Activated CD8-positive, alpha-beta memory T cell treated with anti-CD3 and anti-CD28 coated beads, Interleukin-2, amount 10 ng/mL, durations not matched to agents 7 days and 5 days (primary cell): ENCODE measurements around the gene SLC20A1. TPM values are rescaled to one million over a fixed set of nuclear protein-coding genes. Genes with fewer than 3 reads are reported as not detected.

Source experiments
- ATAC-seq: fragments of 150-1000 bp; cut with Tn5 transposase; one replicate; pipeline ENCODE4 v1.10.0; 2021; ENCODE audit warnings: moderate library complexity
- CTCF ChIA-PET: fragments of 350-600 bp; sonication (Branson Sonifier 250); formaldehyde crosslinking; loops from one replicate; lab custom pipeline; 2021; ENCODE audit warnings: antibody characterized with exemption; lab: Charles Lee
- DNase-seq: peaks from one replicate; pipeline ENCODE4 v3.0.0-alpha.2; 2020
- H3K27ac Mint-ChIP-seq: one replicate; pipeline ENCODE4 v1.8.0; 2021; ENCODE audit warnings: mild to moderate bottlenecking, mixed read lengths
- H3K27me3 Mint-ChIP-seq: one replicate; pipeline ENCODE4 v1.8.0; 2021; ENCODE audit warnings: mixed read lengths
- H3K36me3 Mint-ChIP-seq: one replicate; pipeline ENCODE4 v1.8.0; 2021; ENCODE audit warnings: mild to moderate bottlenecking, mixed read lengths
- H3K4me1 Mint-ChIP-seq: one replicate; pipeline ENCODE4 v1.8.0; 2021; ENCODE audit warnings: mixed read lengths
- H3K4me3 Mint-ChIP-seq: one replicate; pipeline ENCODE4 v1.8.0; 2021; ENCODE audit warnings: mild to moderate bottlenecking, moderate library complexity, mixed read lengths
- H3K9me3 Mint-ChIP-seq: one replicate; pipeline ENCODE4 v1.8.0; 2022; ENCODE audit warnings: low read depth, mixed read lengths
- total RNA-seq, 2 experiments: library from RNA; stranded (reverse); gene quantifications; one replicate each; pipeline ENCODE4 v1.2.3, GENCODE V29; 2021

SLC20A1 gene
- total RNA-seq, 2 experiments from 2014 or later = 134 to 146 TPM

DNA sequence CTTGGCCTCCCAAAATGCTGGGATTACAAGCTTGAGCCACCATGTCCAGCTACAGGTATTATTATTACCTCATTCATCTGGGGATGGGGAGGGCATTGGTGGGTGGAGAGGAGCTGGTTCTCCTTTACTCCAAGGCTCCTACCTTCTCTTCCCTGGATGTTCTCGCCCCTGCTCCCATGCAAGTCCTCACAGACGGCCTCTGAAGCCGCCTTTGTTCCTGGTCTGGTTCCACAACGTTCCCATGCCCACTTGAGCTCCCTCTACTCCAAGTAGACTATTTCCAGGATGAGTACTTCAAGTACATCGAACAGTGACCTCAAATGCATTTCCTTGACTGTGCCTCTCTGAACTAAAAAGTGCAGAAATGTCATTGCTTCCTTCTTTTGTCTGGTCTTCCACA lies 3.2 kb upstream of the SLC20A1 start:
- ATAC-seq (no peak), DNase-seq (no peak)
- peaks cover 10% of the 10 kb centered on the region for H3K36me3 Mint-ChIP-seq
- no peak overlapping the region for H3K27ac Mint-ChIP-seq
- H3K4me3 Mint-ChIP-seq = no peak overlapping the region
- H3K27me3 Mint-ChIP-seq = no peaks in the 10 kb centered on the region
- H3K9me3 Mint-ChIP-seq = no peaks in the 10 kb centered on the region
- peaks cover 44% of the 10 kb centered on the region for H3K4me1 Mint-ChIP-seq
- CTCF ChIA-PET = interaction anchor here (0.8 to 1.9 kb wide), 6 partner anchors 10 to 85 kb away, joined by 3 to 10 read pairs (median 4); no protein-coding TSS in a partner anchor

DNA sequence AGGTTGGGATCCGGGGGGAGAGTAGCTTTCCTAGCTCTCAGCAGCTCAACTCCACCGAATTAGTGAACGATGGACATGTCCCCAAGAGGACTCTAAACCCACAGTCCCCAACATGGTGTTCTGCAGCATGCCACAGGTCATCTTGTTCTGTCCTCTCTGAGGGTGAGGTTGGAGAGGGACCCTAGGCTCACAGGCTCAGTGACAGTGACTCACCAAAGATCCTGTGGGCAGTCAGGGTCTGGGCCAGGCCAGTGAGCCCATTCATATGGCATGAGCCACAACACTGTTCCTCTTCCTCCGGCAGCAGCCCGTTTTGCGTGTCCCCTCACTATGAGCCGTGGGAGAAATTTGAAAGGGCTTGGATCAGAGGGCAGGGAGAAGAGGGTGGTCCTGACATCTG lies 2.8 kb upstream of the SLC20A1 start:
- peak; percentile 39 for DNase-seq
- Mint-ChIP-seq H3K4me3 (no peak overlapping the region), H3K36me3 (peaks cover 14% of the 10 kb centered on the region), H3K9me3 (no peaks in the 10 kb centered on the region), H3K27ac (no peak overlapping the region), H3K4me1 (peaks cover 48% of the 10 kb centered on the region), H3K27me3 (no peaks in the 10 kb centered on the region)
- CTCF ChIA-PET = interaction anchor here (0.8 to 1.9 kb wide), 6 partner anchors 11 to 84 kb away, joined by 3 to 10 read pairs (median 4); no protein-coding TSS in a partner anchor
- ATAC-seq = no peak

DNA sequence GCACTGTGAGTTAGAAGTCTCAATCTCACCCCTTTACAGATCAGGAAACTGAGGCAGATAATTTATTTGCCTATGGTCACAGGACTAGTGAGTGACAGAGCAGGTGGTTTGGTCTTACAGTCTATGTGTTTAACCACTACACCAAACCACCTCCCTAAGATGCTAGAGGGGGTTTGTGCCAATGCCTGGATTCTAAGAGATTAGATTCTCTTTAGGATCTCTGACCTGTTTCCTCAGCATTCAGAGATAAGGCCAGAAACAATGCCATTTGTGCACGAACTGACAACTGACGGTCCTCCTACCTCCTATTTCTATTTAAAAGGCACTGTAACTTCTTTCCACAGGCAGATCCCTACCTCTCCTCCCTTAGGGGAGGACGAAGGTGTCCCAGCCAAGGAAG lies 2.3 kb upstream of the SLC20A1 start:
- Mint-ChIP-seq H3K27ac (no peak overlapping the region), H3K9me3 (no peaks in the 10 kb centered on the region), H3K36me3 (peaks cover 20% of the 10 kb centered on the region), H3K4me1 (peaks cover 53% of the 10 kb centered on the region), H3K4me3 (no peak overlapping the region), H3K27me3 (no peaks in the 10 kb centered on the region)
- CTCF ChIA-PET = interaction anchor here (0.8 to 5.4 kb wide), 5 partner anchors 8 to 85 kb away, joined by 3 to 143 read pairs (median 9); no protein-coding TSS in a partner anchor
- ATAC-seq = no peak
- no peak for DNase-seq

DNA sequence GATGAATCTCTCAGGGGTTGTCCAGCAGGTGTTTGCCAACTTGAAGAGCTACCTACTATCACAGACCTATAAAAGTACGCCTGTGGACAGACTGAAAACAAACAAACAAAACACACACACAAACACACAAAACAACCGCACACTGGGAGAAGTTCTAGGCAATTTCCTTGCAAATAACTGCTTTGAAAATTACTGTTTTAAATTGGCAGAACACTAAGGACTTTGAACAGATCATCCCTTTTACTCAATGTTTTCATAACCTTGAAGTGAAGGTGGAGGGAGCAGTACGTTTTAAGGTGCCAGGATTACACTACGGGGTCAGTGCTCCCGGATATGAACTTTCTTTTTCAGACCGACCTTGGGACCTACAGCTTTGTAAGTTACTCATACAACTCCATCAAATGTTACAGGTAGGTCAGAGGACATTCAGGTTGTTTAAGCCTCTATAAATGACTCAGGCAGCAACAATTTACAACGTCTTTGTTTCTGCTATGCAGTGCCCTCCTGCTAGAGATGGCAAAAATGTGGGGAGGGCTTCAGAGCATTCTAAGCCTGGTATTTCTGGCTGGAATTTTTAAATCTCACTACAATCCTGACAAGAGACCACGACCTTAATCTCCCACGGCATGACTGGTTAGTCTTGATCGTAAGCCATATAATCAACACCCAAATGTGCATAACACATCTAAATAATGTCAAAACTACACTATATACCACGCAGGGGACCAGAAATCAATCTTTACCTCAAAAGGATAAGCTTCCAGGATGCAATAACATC lies 1.4 kb upstream of the SLC20A1 start:
- ATAC-seq (no peak), DNase-seq (no peak)
- Mint-ChIP-seq H3K27ac (peak overlapping the region; percentile 79), H3K9me3 (no peaks in the 10 kb centered on the region), H3K4me3 (peak overlapping the region; percentile 96), H3K27me3 (no peaks in the 10 kb centered on the region), H3K4me1 (peaks cover 62% of the 10 kb centered on the region), H3K36me3 (peaks cover 28% of the 10 kb centered on the region)
- CTCF ChIA-PET = interaction anchor here (0.9 to 5.4 kb wide), 9 partner anchors 9 to 84 kb away, joined by 3 to 143 read pairs (median 8); no protein-coding TSS in a partner anchor

DNA sequence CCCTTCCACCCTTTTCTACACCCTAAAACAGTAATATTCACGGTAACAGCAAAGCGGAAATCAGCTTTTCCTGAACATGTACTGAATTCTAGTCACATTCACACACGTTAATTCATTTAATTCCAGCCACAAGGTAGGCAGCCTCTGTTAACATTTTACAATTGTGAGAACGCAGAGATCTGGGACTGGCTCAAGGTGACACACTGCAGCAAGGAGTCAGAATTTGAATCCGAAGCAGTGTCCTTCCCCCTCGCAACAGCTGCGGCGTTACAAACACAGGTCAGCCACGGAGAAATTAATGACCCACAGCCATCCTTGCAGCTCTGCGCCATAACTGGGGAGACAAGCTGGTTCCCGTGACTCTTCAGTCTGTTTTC lies 818 bp upstream of the SLC20A1 start:
- CTCF ChIA-PET = interaction anchor here (0.8 to 5.4 kb wide), 12 partner anchors 10 to 297 kb away, joined by 3 to 143 read pairs (median 6); no protein-coding TSS in a partner anchor
- ATAC-seq = no peak
- H3K27ac Mint-ChIP-seq = peak overlapping the region; percentile 79
- peaks cover 65% of the 10 kb centered on the region for H3K4me1 Mint-ChIP-seq
- no peaks in the 10 kb centered on the region for H3K27me3 Mint-ChIP-seq
- H3K4me3 Mint-ChIP-seq = peak overlapping the region; percentile 96
- no peaks in the 10 kb centered on the region for H3K9me3 Mint-ChIP-seq
- peaks cover 34% of the 10 kb centered on the region for H3K36me3 Mint-ChIP-seq
- DNase-seq = no peak

DNA sequence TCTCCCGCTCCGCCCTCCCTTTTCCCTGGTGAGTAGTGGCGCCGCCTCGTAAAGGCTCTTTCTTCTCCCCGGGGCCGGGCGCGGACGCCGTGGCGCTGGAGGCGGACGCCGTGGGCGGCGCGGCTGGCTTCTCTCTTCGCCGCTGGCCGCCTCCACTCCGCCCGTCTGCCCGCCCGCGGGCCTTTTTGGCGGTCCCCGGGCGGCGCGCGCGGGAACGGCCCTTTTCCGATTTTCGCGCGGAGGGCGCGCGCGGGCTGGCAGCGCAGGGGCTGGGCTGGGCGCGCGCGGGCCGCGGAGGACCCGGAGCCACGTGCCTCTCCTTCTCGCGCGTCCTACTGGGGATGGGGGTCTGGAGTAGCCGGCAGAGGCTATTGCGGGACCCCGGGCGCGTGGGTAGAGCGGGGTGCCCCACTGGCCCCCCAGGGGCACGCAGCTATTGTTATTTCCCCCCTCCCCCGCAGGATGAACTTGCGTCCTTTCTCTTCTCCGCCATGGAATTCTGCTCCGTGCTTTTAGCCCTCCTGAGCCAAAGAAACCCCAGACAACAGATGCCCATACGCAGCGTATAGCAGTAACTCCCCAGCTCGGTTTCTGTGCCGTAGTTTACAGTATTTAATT lies 472 bp downstream of the SLC20A1 start:
- CTCF ChIA-PET = interaction anchor here (1.0 to 5.4 kb wide), 9 partner anchors 10 to 295 kb away, joined by 3 to 143 read pairs (median 7); no protein-coding TSS in a partner anchor
- H3K36me3 Mint-ChIP-seq = peaks cover 43% of the 10 kb centered on the region
- no peaks in the 10 kb centered on the region for H3K27me3 Mint-ChIP-seq
- H3K9me3 Mint-ChIP-seq = no peaks in the 10 kb centered on the region
- peaks cover 62% of the 10 kb centered on the region for H3K4me1 Mint-ChIP-seq
- peak overlapping the region; percentile 96 for H3K4me3 Mint-ChIP-seq
- H3K27ac Mint-ChIP-seq = peak overlapping the region; percentile 84
- DNase-seq = no peak
- ATAC-seq = peak; percentile 20

DNA sequence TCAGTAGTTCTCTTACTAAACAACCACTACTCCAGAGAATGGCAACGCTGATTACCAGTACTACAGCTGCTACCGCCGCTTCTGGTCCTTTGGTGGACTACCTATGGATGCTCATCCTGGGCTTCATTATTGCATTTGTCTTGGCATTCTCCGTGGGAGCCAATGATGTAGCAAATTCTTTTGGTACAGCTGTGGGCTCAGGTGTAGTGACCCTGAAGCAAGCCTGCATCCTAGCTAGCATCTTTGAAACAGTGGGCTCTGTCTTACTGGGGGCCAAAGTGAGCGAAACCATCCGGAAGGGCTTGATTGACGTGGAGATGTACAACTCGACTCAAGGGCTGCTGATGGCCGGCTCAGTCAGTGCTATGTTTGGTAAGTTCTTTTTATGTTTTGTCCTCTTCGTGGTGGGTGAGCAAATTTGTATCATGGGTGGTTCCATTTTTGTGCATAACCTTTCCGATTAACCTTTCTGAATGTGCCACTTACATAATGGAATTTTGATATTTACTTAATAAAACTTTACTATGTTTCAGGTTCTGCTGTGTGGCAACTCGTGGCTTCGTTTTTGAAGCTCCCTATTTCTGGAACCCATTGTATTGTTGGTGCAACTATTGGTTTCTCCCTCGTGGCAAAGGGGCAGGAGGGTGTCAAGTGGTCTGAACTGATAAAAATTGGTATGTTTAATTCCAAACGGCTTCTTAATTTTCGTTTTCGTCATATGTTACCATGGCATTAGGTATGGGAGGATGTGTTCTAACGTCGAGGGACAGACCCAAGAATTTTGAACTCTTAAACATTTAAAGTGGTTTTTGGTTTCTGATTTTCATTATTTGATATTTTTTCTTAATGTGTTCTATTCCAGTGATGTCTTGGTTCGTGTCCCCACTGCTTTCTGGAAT lies 1.3 kb downstream of the SLC20A1 start:
- peaks cover 64% of the 10 kb centered on the region for H3K4me1 Mint-ChIP-seq
- H3K4me3 Mint-ChIP-seq = peak overlapping the region; percentile 96
- H3K27me3 Mint-ChIP-seq = no peaks in the 10 kb centered on the region
- H3K36me3 Mint-ChIP-seq = peaks cover 51% of the 10 kb centered on the region
- CTCF ChIA-PET = interaction anchor here (0.8 to 5.4 kb wide), 12 partner anchors 9 to 295 kb away, joined by 3 to 143 read pairs (median 4); no protein-coding TSS in a partner anchor
- peak; percentile 43 for DNase-seq
- peak overlapping the region; percentile 84 for H3K27ac Mint-ChIP-seq
- no peaks in the 10 kb centered on the region for H3K9me3 Mint-ChIP-seq
- ATAC-seq = no peak

DNA sequence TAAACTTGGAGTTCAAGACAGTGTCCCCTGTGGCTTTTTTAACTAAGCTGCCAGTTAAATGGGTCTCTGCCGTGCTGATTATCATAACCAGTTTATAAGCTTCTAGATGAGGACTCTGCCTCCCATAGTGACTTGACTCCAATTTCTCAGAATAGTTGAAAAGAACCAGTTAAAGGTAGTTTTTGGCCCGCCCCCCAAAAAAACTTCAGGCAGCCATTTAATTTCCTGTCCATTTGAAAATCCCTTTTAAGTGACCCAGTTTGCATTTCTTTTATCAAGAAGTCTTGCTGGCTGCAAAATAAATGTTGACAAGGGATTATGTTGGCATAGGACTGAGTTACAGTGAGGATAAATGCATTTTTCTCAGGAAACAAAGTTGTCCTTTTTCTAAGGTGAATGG lies 2.3 kb downstream of the SLC20A1 start:
- H3K27me3 Mint-ChIP-seq = no peaks in the 10 kb centered on the region
- peak overlapping the region; percentile 96 for H3K4me3 Mint-ChIP-seq
- peaks cover 61% of the 10 kb centered on the region for H3K36me3 Mint-ChIP-seq
- H3K9me3 Mint-ChIP-seq = no peaks in the 10 kb centered on the region
- CTCF ChIA-PET = interaction anchor here (0.8 to 5.4 kb wide), 7 partner anchors 20 to 101 kb away, joined by 3 to 143 read pairs (median 4); no protein-coding TSS in a partner anchor
- peak overlapping the region; percentile 84 for H3K27ac Mint-ChIP-seq
- DNase-seq (no peak), ATAC-seq (no peak)
- peaks cover 68% of the 10 kb centered on the region for H3K4me1 Mint-ChIP-seq

DNA sequence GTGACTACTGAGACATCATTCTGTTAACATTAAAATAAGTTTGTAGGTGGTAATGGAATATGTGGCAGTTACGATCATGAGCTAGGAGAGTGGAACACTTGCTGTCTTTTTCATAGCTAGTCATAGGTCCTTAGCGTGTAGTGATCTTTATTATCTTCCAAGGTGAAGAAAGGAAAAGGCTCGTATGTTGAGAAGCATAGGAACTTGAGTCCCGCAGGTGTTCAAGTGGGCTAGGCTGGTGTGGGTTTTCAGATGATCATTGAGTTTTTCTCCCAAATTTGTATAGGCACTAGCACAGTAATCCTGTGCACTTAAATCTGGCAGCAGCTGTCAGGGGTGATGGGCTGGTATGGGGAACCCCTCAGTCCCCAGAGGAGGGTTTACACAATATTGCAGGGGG lies 10.9 kb downstream of the SLC20A1 start:
- no peak for ATAC-seq

DNA sequence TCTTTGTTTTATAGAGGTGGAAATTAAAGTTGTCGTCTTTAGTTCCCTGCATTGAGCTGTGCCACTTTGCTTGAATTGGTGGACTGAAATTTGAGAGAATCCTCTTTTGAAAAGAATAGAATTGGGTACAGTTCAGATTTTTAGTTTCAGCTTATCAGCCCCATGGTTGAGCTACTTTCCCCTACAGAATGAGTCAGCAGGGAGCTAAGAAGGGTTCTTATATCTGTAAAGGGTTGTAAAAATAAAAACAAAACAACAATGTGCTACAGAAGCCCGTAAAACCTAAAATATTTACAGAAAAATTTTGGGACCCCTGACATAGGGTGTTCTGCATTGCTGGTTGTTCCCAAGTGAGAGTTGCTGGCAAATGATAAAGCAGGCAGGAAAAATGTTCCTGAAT lies 12.6 kb downstream of the SLC20A1 start:
- no peak overlapping the region for H3K27ac Mint-ChIP-seq
- no peaks in the 10 kb centered on the region for H3K9me3 Mint-ChIP-seq
- ATAC-seq = no peak
- H3K36me3 Mint-ChIP-seq = peaks cover 69% of the 10 kb centered on the region
- no peak overlapping the region for H3K4me3 Mint-ChIP-seq
- CTCF ChIA-PET = interaction anchor here (0.9 to 1.9 kb wide), 7 partner anchors 13 to 71 kb away, joined by 3 to 8 read pairs (median 3); partner anchors contain the start of gene SLC20A1
- H3K4me1 Mint-ChIP-seq = peaks cover 56% of the 10 kb centered on the region
- DNase-seq = no peak
- H3K27me3 Mint-ChIP-seq = no peaks in the 10 kb centered on the region

More for the DNA sequence above, 10.9 kb downstream of the SLC20A1 start:
- no peak for DNase-seq
- Mint-ChIP-seq H3K36me3 (peaks cover 77% of the 10 kb centered on the region), H3K27ac (no peak overlapping the region), H3K4me3 (no peak overlapping the region), H3K9me3 (no peaks in the 10 kb centered on the region), H3K27me3 (no peaks in the 10 kb centered on the region), H3K4me1 (peaks cover 69% of the 10 kb centered on the region)
- CTCF ChIA-PET = interaction anchor here (0.6 to 2.2 kb wide), 5 partner anchors 11 to 161 kb away, joined by 3 to 9 read pairs (median 4); partner anchors contain the start of gene SLC20A1

DNA sequence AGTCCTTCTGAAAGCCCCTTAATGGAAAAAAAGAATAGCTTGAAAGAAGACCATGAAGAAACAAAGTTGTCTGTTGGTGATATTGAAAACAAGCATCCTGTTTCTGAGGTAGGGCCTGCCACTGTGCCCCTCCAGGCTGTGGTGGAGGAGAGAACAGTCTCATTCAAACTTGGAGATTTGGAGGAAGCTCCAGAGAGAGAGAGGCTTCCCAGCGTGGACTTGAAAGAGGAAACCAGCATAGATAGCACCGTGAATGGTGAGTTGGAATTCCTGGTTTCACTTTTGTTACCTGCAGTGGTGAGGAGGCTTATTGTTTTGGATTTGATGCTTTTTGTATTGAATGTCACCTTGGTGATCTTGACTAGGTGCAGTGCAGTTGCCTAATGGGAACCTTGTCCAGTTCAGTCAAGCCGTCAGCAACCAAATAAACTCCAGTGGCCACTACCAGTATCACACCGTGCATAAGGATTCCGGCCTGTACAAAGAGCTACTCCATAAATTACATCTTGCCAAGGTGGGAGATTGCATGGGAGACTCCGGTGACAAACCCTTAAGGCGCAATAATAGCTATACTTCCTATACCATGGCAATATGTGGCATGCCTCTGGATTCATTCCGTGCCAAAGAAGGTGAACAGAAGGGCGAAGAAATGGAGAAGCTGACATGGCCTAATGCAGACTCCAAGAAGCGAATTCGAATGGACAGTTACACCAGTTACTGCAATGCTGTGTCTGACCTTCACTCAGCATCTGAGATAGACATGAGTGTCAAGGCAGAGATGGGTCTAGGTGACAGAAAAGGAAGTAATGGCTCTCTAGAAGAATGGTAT lies 13.3 kb downstream of the SLC20A1 start:
- no peak overlapping the region for H3K4me3 Mint-ChIP-seq
- no peaks in the 10 kb centered on the region for H3K27me3 Mint-ChIP-seq
- DNase-seq = no peak
- no peak for ATAC-seq
- CTCF ChIA-PET = interaction anchor here (0.9 to 1.9 kb wide), 5 partner anchors 14 to 33 kb away, joined by 3 to 8 read pairs (median 3); partner anchors contain the start of gene SLC20A1
- peaks cover 55% of the 10 kb centered on the region for H3K4me1 Mint-ChIP-seq
- H3K9me3 Mint-ChIP-seq = no peaks in the 10 kb centered on the region
- peak overlapping the region; percentile 54 for H3K27ac Mint-ChIP-seq
- peaks cover 69% of the 10 kb centered on the region for H3K36me3 Mint-ChIP-seq

DNA sequence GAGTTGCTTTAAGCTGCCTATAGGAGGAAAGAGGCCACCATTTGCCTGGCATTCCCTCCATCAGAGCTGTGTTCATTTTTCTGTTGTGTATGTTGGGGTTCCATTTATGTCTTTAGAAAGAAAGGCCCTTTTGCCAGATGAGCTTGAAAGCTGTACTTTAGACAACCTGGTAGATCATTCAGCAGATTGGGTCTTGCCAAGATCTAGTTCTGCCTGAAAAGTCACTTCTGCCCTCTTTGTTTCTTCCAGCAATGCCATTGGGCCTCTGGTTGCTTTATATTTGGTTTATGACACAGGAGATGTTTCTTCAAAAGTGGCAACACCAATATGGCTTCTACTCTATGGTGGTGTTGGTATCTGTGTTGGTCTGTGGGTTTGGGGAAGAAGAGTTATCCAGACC lies 14.4 kb downstream of the SLC20A1 start:
- CTCF ChIA-PET = interaction anchor here (0.9 to 1.8 kb wide), 4 partner anchors 16 to 32 kb away, joined by 3 to 6 read pairs (median 3); no protein-coding TSS in a partner anchor
- Mint-ChIP-seq H3K27me3 (no peaks in the 10 kb centered on the region), H3K4me3 (no peak overlapping the region), H3K36me3 (peaks cover 68% of the 10 kb centered on the region), H3K27ac (peak overlapping the region; percentile 33), H3K9me3 (no peaks in the 10 kb centered on the region), H3K4me1 (peaks cover 53% of the 10 kb centered on the region)
- DNase-seq (no peak), ATAC-seq (no peak)
